Neural cell (in vitro differentiated cells): ENCODE measurements around the gene C4orf36.

Experiments used
- CTCF ChIP-seq: fragments of 450-650 bp; IDR thresholded peaks from 2 replicates; pipeline ENCODE4 v1.5.1; 2014; ENCODE audit warnings: antibody characterized with exemption, mild to moderate bottlenecking, moderate library complexity; ENCODE audit not compliant: poor library complexity, severe bottlenecking
- EZH2 ChIP-seq: fragments of 200-600, 300-800 bp; shearing (Covaris generic), sonication (generic); IDR thresholded peaks from 2 replicates; pipeline ENCODE4 v1.6.1; 2014; ENCODE audit warnings: antibody characterized with exemption, low read length, borderline replicate concordance, mild to moderate bottlenecking; ENCODE audit not compliant: insufficient read depth, poor library complexity, severe bottlenecking
- POLR2AphosphoS5 ChIP-seq: IDR thresholded peaks from 2 replicates; pipeline ENCODE4 v1.6.1; 2012

- TF ChIP-seq EZH2, result no peak
- no peak for TF ChIP-seq CTCF
- TF ChIP-seq POLR2AphosphoS5, result no peak
Measured at GRCh38 chr4:86870442-86871069, 21.7 kb downstream of the C4orf36 start.
